HEK293T (cell line): ENCODE measurements around the gene HOXC11.

ENCODE experiments used
- CTCF ChIA-PET: fragments of 350-600 bp; formaldehyde crosslinking; extraction: SDS; loops from one replicate; lab custom pipeline; 2021; ENCODE audit warnings: antibody characterized with exemption, inconsistent platforms; lab: Yijun Ruan, JAX
- POLR2A ChIA-PET: fragments of 350-600 bp; formaldehyde crosslinking; extraction: SDS; loops from one replicate; lab custom pipeline; 2020; ENCODE audit warnings: antibody characterized with exemption, inconsistent platforms; lab: Yijun Ruan, JAX
- DNase-seq: peaks from one replicate; pipeline ENCODE4 v3.0.0; 2012; ENCODE audit warnings: mixed read lengths; ENCODE audit errors: extremely low spot score
- ARNT ChIP-seq: fragments of 450-650 bp; IDR thresholded peaks from 2 replicates; pipeline ENCODE4 v1.6.1; 2017; ENCODE audit warnings: mild to moderate bottlenecking
- BHLHE40 ChIP-seq: fragments of 450-650 bp; IDR thresholded peaks from 2 replicates; pipeline ENCODE4 v1.6.1; 2016; ENCODE audit warnings: mild to moderate bottlenecking, moderate library complexity, borderline replicate concordance
- CTBP1 ChIP-seq: fragments of 450-650 bp; IDR thresholded peaks from 2 replicates; pipeline ENCODE4 v1.6.1; 2016; ENCODE audit warnings: borderline replicate concordance
- ELF4 ChIP-seq: fragments of 450-650 bp; IDR thresholded peaks from 2 replicates; pipeline ENCODE4 v1.6.1; 2017; ENCODE audit warnings: antibody characterized with exemption
- FOXA1 ChIP-seq: fragments of 450-650 bp; IDR thresholded peaks from 2 replicates; pipeline ENCODE4 v1.6.1; 2016; ENCODE audit warnings: mild to moderate bottlenecking
- FOXK2 ChIP-seq: fragments of 450-650 bp; IDR thresholded peaks from 2 replicates; pipeline ENCODE4 v1.6.1; 2016; ENCODE audit warnings: mild to moderate bottlenecking
- FOXM1 ChIP-seq: fragments of 450-650 bp; IDR thresholded peaks from 2 replicates; pipeline ENCODE4 v1.6.1; 2017; ENCODE audit warnings: mild to moderate bottlenecking, borderline replicate concordance
- HDGF ChIP-seq: fragments of 450-650 bp; IDR thresholded peaks from 2 replicates; pipeline ENCODE4 v1.6.1; 2017; ENCODE audit warnings: antibody characterized with exemption, borderline replicate concordance
- L3MBTL2 ChIP-seq: fragments of 450-650 bp; conservative IDR thresholded peaks from 2 replicates; pipeline ENCODE4 v1.6.1; 2016; ENCODE audit warnings: mild to moderate bottlenecking
- LEF1 ChIP-seq: fragments of 450-650 bp; IDR thresholded peaks from 2 replicates; pipeline ENCODE4 v1.6.1; 2017; ENCODE audit warnings: mild to moderate bottlenecking, borderline replicate concordance
- NFRKB ChIP-seq: fragments of 450-650 bp; IDR thresholded peaks from 2 replicates; pipeline ENCODE4 v1.6.1; 2016; ENCODE audit warnings: mild to moderate bottlenecking, moderate library complexity
- PKNOX1 ChIP-seq: fragments of 450-650 bp; IDR thresholded peaks from 2 replicates; pipeline ENCODE4 v1.6.1; 2016
- SP1 ChIP-seq: fragments of 450-650 bp; IDR thresholded peaks from 2 replicates; pipeline ENCODE4 v1.6.1; 2017
- SUZ12 ChIP-seq: fragments of 450-650 bp; IDR thresholded peaks from 2 replicates; pipeline ENCODE4 v1.6.1; 2016; ENCODE audit warnings: mild to moderate bottlenecking
- TARDBP ChIP-seq: fragments of 450-650 bp; IDR thresholded peaks from 2 replicates; pipeline ENCODE4 v1.6.1; 2016
- ZNF384 ChIP-seq: fragments of 450-650 bp; IDR thresholded peaks from 2 replicates; pipeline ENCODE4 v1.6.1; 2016

The HOXC11 gene

DNA sequence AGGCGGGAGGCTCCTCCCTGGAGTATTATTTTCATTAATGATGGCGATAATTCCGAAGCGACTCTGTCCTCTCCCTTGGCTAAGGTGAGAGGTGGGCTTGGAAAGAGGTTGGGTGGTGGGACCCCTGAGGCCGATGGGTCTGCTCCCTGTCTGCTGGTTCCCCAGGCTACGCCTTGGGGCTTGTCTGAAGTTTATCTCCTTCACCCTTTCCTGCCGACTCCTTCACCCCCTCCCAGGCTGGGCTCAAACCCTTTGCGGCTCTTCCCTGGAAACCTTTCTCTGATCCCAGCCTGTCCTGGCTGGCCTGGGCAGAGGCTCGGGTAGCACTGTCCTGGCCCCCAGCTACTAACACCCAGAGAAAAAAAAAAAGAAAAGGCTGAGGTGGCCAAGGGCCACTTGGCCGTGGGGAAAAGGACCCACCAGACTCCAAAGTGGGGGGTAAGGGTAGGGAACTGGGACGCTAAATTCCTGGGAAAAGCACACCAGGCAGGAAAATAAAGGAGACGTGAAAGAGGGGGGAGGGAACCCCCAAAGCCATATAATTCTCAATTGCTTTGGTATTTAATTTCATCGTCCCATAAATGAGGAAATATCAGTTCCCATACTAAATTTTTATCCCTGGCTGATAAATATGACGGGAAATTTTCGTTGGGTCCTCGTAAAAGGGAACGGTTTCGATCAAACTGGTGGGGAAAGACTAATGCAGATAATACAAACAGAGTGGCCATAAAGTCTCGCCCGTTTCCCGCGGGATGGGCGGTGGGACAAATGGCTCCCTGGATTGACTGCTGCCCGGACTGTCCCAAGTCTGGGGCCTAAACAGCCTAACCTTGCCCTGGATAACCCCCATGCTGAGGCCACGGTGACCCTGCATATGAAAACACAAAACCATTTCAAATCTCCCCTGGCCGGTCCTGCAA lies 10.0 kb downstream of the HOXC11 start:
- no peak for DNase-seq
- ChIA-PET CTCF (no interaction called here), POLR2A (no interaction called here)
- TF ChIP-seq FOXA1 (no peak), SUZ12 (no peak), ARNT (no peak), FOXK2 (no peak), L3MBTL2 (no peak), BHLHE40 (no peak), HDGF (no peak), CTBP1 (no peak), NFRKB (no peak), LEF1 (no peak), SP1 (no peak), FOXM1 (no peak), TARDBP (no peak), ZNF384 (no peak), PKNOX1 (no peak)

GRCh38 chr12:53983568-53983949 lies 10.6 kb downstream of the HOXC11 start:
- ChIA-PET CTCF (no interaction called here), POLR2A (no interaction called here)
- no peak for TF ChIP-seq L3MBTL2
- DNase-seq, result no peak

GRCh38 chr12:53983950-53984572 lies 11.1 kb downstream of the HOXC11 start:
- TF ChIP-seq SP1, result no peak
- no peak for TF ChIP-seq ELF4
- no peak for TF ChIP-seq HDGF
- no peak for TF ChIP-seq L3MBTL2
- no peak for TF ChIP-seq SUZ12
- no peak for TF ChIP-seq NFRKB
- no peak for TF ChIP-seq FOXM1
- TF ChIP-seq ARNT, result no peak
- TF ChIP-seq CTBP1, result no peak
- no peak for TF ChIP-seq PKNOX1
- TF ChIP-seq FOXA1, result no peak
- TF ChIP-seq LEF1, result no peak
- no peak for TF ChIP-seq FOXK2
- no peak for TF ChIP-seq BHLHE40
- DNase-seq, result no peak
- ChIA-PET CTCF (interaction anchor here (1.2 to 5.6 kb wide), 7 partner anchors 7 to 224 kb away, joined by 3 to 44 read pairs (median 8); partner anchors contain the start of genes HOXC5 and HOXC9), POLR2A (interaction anchor here (1.3 kb wide), 1 partner anchor 15 kb away, joined by 4 read pairs; no protein-coding TSS in a partner anchor)

- ChIA-PET CTCF (interaction anchor here (0.6 to 5.6 kb wide), 40 partner anchors 9 to 357 kb away, joined by 3 to 44 read pairs (median 3); partner anchors contain the start of genes HOXC4, HOXC5, HOXC6 and HOXC8), POLR2A (interaction anchor here (0.5 to 4.9 kb wide), 11 partner anchors 12 to 223 kb away, joined by 3 to 69 read pairs (median 4); partner anchors contain the start of genes HOXC11 and HOXC9)
- TF ChIP-seq SUZ12 (no peak), ELF4 (no peak), LEF1 (no peak), BHLHE40 (no peak), ARNT (no peak), FOXK2 (no peak), TARDBP (no peak), FOXM1 (no peak), L3MBTL2 (no peak; the same call in 1 of the 2 replicates), HDGF (no peak), PKNOX1 (no peak), ZNF384 (no peak), CTBP1 (no peak), FOXA1 (no peak), SP1 (no peak), NFRKB (no peak)
- peak; percentile 85 for DNase-seq
These were observed 12.2 kb downstream of the HOXC11 start, which contains the start of gene HOXC10 for GRCh38 chr12:53984901-53985691. Gene HOXC10, plus strand, starts transcription at chr12:53985146. Its CDS starts 114 bp downstream, at chr12:53985260.

DNA sequence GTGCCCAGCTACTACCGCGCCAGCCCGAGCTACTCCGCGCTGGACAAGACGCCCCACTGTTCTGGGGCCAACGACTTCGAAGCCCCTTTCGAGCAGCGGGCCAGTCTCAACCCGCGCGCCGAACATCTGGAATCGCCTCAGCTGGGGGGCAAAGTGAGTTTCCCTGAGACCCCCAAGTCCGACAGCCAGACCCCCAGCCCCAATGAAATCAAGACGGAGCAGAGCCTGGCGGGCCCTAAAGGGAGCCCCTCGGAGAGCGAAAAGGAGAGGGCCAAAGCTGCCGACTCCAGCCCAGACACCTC lies 12.7 kb downstream of the HOXC11 start:
- ChIA-PET CTCF (interaction anchor here (0.6 to 5.6 kb wide), 12 partner anchors 13 to 230 kb away, joined by 3 to 44 read pairs (median 5); partner anchors contain the start of gene HOXC9), POLR2A (interaction anchor here (0.5 to 4.9 kb wide), 10 partner anchors 10 to 222 kb away, joined by 3 to 69 read pairs (median 4); partner anchors contain the start of genes HOXC5 and HOXC9)
- DNase-seq, result no peak
- TF ChIP-seq ELF4 (no peak), L3MBTL2 (peak; percentile 64), FOXA1 (no peak), SP1 (no peak), ZNF384 (no peak), FOXM1 (no peak), BHLHE40 (no peak), NFRKB (no peak)
